ENCODE data around the gene OXCT2. TPM values are rescaled to one million over a fixed set of nuclear protein-coding genes. Genes with fewer than 3 reads are reported as not detected.

The OXCT2 gene
- total RNA-seq, 1 experiment from 2014 or later, result 1.3 TPM

GRCh38 chr1:39762550-39763540 is 8.3 kb downstream of the OXCT2 start:
- BruUV-seq (replicated peaks), result no TSS peak

GRCh38 chr1:39761557-39762260 is 9.4 kb downstream of the OXCT2 start:
- BruUV-seq (replicated peaks), result no TSS peak
- Histone ChIP-seq H3K27me3 (ENCODE audit: insufficient read depth, low read depth) (no peaks in the 10 kb centered on the region), H3K9me3 (ENCODE audit: insufficient read depth, low read depth) (no peaks in the 10 kb centered on the region), H3F3A (ENCODE audit: insufficient read depth, low read depth) (no peaks in the 10 kb centered on the region), H3K9me2 (ENCODE audit: insufficient read depth) (no peaks in the 10 kb centered on the region), H3K79me2 (ENCODE audit: low read depth) (no peaks in the 10 kb centered on the region), H4K20me1 (ENCODE audit: insufficient read depth) (no peaks in the 10 kb centered on the region), H3K4me2 (no peak overlapping the region), H3K36me3 (ENCODE audit: low read depth) (no peaks in the 10 kb centered on the region), H2AFZ (no peak overlapping the region), H3K4me1 (replicated peaks; ENCODE audit: insufficient read depth) (no peaks in the 10 kb centered on the region), H3K4me3 (no peak overlapping the region), H3K27ac (no peak overlapping the region)
- ChIA-PET CTCF (no interaction called here), POLR2A (ENCODE audit: unreplicated experiment) (no interaction called here)
- no peak for TF ChIP-seq EZH2 (IDR thresholded peaks at IDR 0.05; ENCODE audit: low read depth)
- no peak for TF ChIP-seq CTCF (conservative IDR thresholded peaks at IDR 0.05)
- intact Hi-C loops (cut with micrococcal nuclease; ENCODE audit: unreplicated experiment), result no loop called here
- DNase-seq, result no peak

More at GRCh38 chr1:39762550-39763540, 8.3 kb downstream of the OXCT2 start:
- Histone ChIP-seq H4K20me1 (ENCODE audit: insufficient read depth) (no peaks in the 10 kb centered on the region), H3K27me3 (ENCODE audit: insufficient read depth, low read depth) (no peaks in the 10 kb centered on the region), H3K27ac (no peak overlapping the region), H3K79me2 (ENCODE audit: low read depth) (no peaks in the 10 kb centered on the region), H3K4me3 (no peak overlapping the region), H3K9me3 (ENCODE audit: insufficient read depth, low read depth) (no peaks in the 10 kb centered on the region), H3F3A (ENCODE audit: insufficient read depth, low read depth) (no peaks in the 10 kb centered on the region), H2AFZ (no peak overlapping the region), H3K4me2 (no peak overlapping the region), H3K4me1 (replicated peaks; ENCODE audit: insufficient read depth) (no peaks in the 10 kb centered on the region), H3K36me3 (ENCODE audit: low read depth) (no peaks in the 10 kb centered on the region), H3K9me2 (ENCODE audit: insufficient read depth) (no peaks in the 10 kb centered on the region)
- intact Hi-C loops (cut with micrococcal nuclease; ENCODE audit: unreplicated experiment), result no loop called here
- POLR2A ChIA-PET (ENCODE audit: unreplicated experiment), result interaction anchor here (0.6 kb wide), 1 partner anchor 1211 kb away, joined by 15 read pairs; no protein-coding TSS in a partner anchor
- no peak for DNase-seq
- CTCF ChIA-PET, result no interaction called here
- TF ChIP-seq CTCF (conservative IDR thresholded peaks at IDR 0.05) (no peak), EZH2 (IDR thresholded peaks at IDR 0.05; ENCODE audit: low read depth) (no peak)

GRCh38 chr1:39761016-39761415 is 10.1 kb downstream of the OXCT2 start:
- no peak overlapping the region for H3K4me3 ChIP-seq
- no peaks in the 10 kb centered on the region for H3K79me2 ChIP-seq (ENCODE audit: low read depth)
- H4K20me1 ChIP-seq (ENCODE audit: insufficient read depth), result no peaks in the 10 kb centered on the region
- POLR2A ChIA-PET (ENCODE audit: unreplicated experiment), result no interaction called here
- no peaks in the 10 kb centered on the region for H3K9me3 ChIP-seq (ENCODE audit: insufficient read depth, low read depth)
- H3K36me3 ChIP-seq (ENCODE audit: low read depth), result no peaks in the 10 kb centered on the region
- BruUV-seq (replicated peaks), result no TSS peak
- H3F3A ChIP-seq (ENCODE audit: insufficient read depth, low read depth), result no peaks in the 10 kb centered on the region
- no peaks in the 10 kb centered on the region for H3K9me2 ChIP-seq (ENCODE audit: insufficient read depth)
- DNase-seq, result no peak
- H3K4me2 ChIP-seq, result no peak overlapping the region
- TF ChIP-seq EZH2 (IDR thresholded peaks at IDR 0.05; ENCODE audit: low read depth), result no peak
- no peak for TF ChIP-seq CTCF (conservative IDR thresholded peaks at IDR 0.05)
- CTCF ChIA-PET, result no interaction called here
- intact Hi-C loops (cut with micrococcal nuclease; ENCODE audit: unreplicated experiment), result no loop called here
- no peaks in the 10 kb centered on the region for H3K27me3 ChIP-seq (ENCODE audit: insufficient read depth, low read depth)
- H2AFZ ChIP-seq, result no peak overlapping the region
- H3K27ac ChIP-seq, result no peak overlapping the region
- no peaks in the 10 kb centered on the region for H3K4me1 ChIP-seq (replicated peaks; ENCODE audit: insufficient read depth)
